HEK293T (cell line): Measurements from ENCODE around the gene TRPM3.

Source experiments
- BHLHE40 ChIP-seq: fragments of 450-650 bp; IDR thresholded peaks from 2 replicates; pipeline ENCODE4 v1.6.1; 2016; ENCODE audit warnings: mild to moderate bottlenecking, moderate library complexity, borderline replicate concordance
- FOXM1 ChIP-seq: fragments of 450-650 bp; IDR thresholded peaks from 2 replicates; pipeline ENCODE4 v1.6.1; 2017; ENCODE audit warnings: mild to moderate bottlenecking, borderline replicate concordance
- LEF1 ChIP-seq: fragments of 450-650 bp; IDR thresholded peaks from 2 replicates; pipeline ENCODE4 v1.6.1; 2017; ENCODE audit warnings: mild to moderate bottlenecking, borderline replicate concordance
- SP1 ChIP-seq: fragments of 450-650 bp; IDR thresholded peaks from 2 replicates; pipeline ENCODE4 v1.6.1; 2017
- SUZ12 ChIP-seq: fragments of 450-650 bp; IDR thresholded peaks from 2 replicates; pipeline ENCODE4 v1.6.1; 2016; ENCODE audit warnings: mild to moderate bottlenecking
- TARDBP ChIP-seq: fragments of 450-650 bp; IDR thresholded peaks from 2 replicates; pipeline ENCODE4 v1.6.1; 2016

- TF ChIP-seq LEF1 (no peak), FOXM1 (no peak), SUZ12 (no peak), SP1 (no peak), TARDBP (no peak), BHLHE40 (no peak)
Observed at GRCh38 chr9:70499621-70500020, 621.8 kb downstream of the TRPM3 start.
